Spleen (tissue), 7 donors: ENCODE data around the gene C12orf43.

Experiments
- CTCF ChIP-seq, 11 experiments: fragments of 200-600 bp in 7 of 11; fragments of 450-650 bp in 4 of 11; sonication (generic) in 4 of 11; IDR thresholded peaks in 8 of 11; conservative IDR thresholded peaks in 3 of 11; 1 replicate in 7 of 11; 2 replicates in 4 of 11; pipeline versions ENCODE4 v1.4.0 to v1.8.0; 2016 to 2021; ENCODE audit warnings: antibody characterized with exemption in 11 of 11, inconsistent platforms in 4 of 11, mild to moderate bottlenecking in 1 of 11
- POLR2A ChIP-seq, 3 donors: fragments of 450-650 bp; IDR thresholded peaks; one replicate each; pipeline ENCODE4 v1.5.1; 2017; ENCODE audit warnings: antibody characterized with exemption in 3 of 3, mild to moderate bottlenecking in 1 of 3
- POLR2AphosphoS5 ChIP-seq, 3 donors: sonication (generic); formaldehyde crosslinking; IDR thresholded peaks; one replicate each; pipeline ENCODE4 v1.5.1; 2017; ENCODE audit warnings: antibody characterized with exemption in 3 of 3
- donor health status: DM: no; HTN: no; CAD: no; lungs with moderate emphysema.
- donor health status: DM: no; HTN: no; CAD: no.
- donor health status: DM: no; HTN: no; CAD: no.

- TF ChIP-seq CTCF (IDR thresholded peaks at IDR 0.05 in 8 of 11, conservative IDR thresholded peaks at IDR 0.05 in 3 of 11) = no peak
- TF ChIP-seq POLR2A (IDR thresholded peaks at IDR 0.05) = no peak
- TF ChIP-seq POLR2AphosphoS5 (IDR thresholded peaks at IDR 0.05) = no peak
Observed at GRCh38 chr12:121030576-121031212, 14.4 kb upstream of the C12orf43 start.
